GM12878 (cell line): Measurements from ENCODE around the gene HLA-A. TPM values are rescaled to one million over a fixed set of nuclear protein-coding genes. Genes with fewer than 3 reads are reported as not detected.

ENCODE experiments used
- BCL3 ChIP-seq: IDR thresholded peaks from 2 replicates; pipeline ENCODE4 v1.6.1; 2011; ENCODE audit warnings: borderline replicate concordance, low read depth, mild to moderate bottlenecking, moderate library complexity, low read length; ENCODE audit not compliant: insufficient read depth, poor library complexity, severe bottlenecking
- BMI1 ChIP-seq: fragments of 450-650 bp; IDR thresholded peaks from 2 replicates; pipeline ENCODE4 v1.6.1; 2016; ENCODE audit warnings: mild to moderate bottlenecking, moderate library complexity, borderline replicate concordance
- CREB1 ChIP-seq: IDR thresholded peaks from 2 replicates; pipeline ENCODE4 v1.6.1; 2012; ENCODE audit warnings: low read depth, mild to moderate bottlenecking, inconsistent platforms
- CREM ChIP-seq: IDR thresholded peaks from 2 replicates; pipeline ENCODE4 v1.6.1; 2014; ENCODE audit warnings: antibody characterized with exemption, low read depth
- FOXM1 ChIP-seq: IDR thresholded peaks from 2 replicates; pipeline ENCODE4 v1.6.1; 2012; ENCODE audit warnings: low read depth, mild to moderate bottlenecking, inconsistent platforms, low read length, moderate library complexity
- GATAD2B ChIP-seq: fragments of 450-650 bp; conservative IDR thresholded peaks from 2 replicates; pipeline ENCODE4 v1.6.1; 2017; ENCODE audit warnings: low read depth, mild to moderate bottlenecking, moderate library complexity
- HDAC6 ChIP-seq: fragments of 200-600 bp; sonication (generic); IDR thresholded peaks from one replicate; pipeline ENCODE4 v1.8.0; 2017; ENCODE audit warnings: antibody characterized with exemption; ENCODE audit not compliant: unreplicated experiment
- IRF4 ChIP-seq: IDR thresholded peaks from 2 replicates; pipeline ENCODE4 v1.6.1; 2011; ENCODE audit warnings: low read depth, low read length
- JUNB ChIP-seq: IDR thresholded peaks from 2 replicates; pipeline ENCODE4 v1.6.1; 2016; ENCODE audit warnings: antibody characterized with exemption, mild to moderate bottlenecking
- MLLT1 ChIP-seq: fragments of 450-650 bp; IDR thresholded peaks from 2 replicates; pipeline ENCODE4 v1.6.1; 2016; ENCODE audit warnings: mild to moderate bottlenecking
- MYC ChIP-seq: IDR thresholded peaks from 2 replicates; pipeline ENCODE4 v1.6.1; 2011; ENCODE audit warnings: mild to moderate bottlenecking, low read length, moderate library complexity, inconsistent platforms; ENCODE audit not compliant: insufficient read depth, insufficient replicate concordance, insufficient read length, severe bottlenecking
- PAX5 ChIP-seq: IDR thresholded peaks from 2 replicates; pipeline ENCODE4 v1.6.1; 2011; ENCODE audit warnings: low read depth, low read length, borderline replicate concordance
- SMAD1 ChIP-seq: fragments of 450-650 bp; IDR thresholded peaks from 2 replicates; pipeline ENCODE4 v1.6.1; 2018; ENCODE audit warnings: mild to moderate bottlenecking, low read depth; ENCODE audit not compliant: partially characterized antibody
- SMAD5 ChIP-seq: IDR thresholded peaks from 2 replicates; pipeline ENCODE4 v1.6.1; 2016; ENCODE audit warnings: antibody characterized with exemption, low read depth
- SMC3 ChIP-seq: IDR thresholded peaks from 2 replicates; pipeline ENCODE4 v1.6.1; 2011; ENCODE audit warnings: low read length, improper control_type of control experiment, borderline replicate concordance
- TBL1XR1 ChIP-seq: IDR thresholded peaks from 2 replicates; pipeline ENCODE4 v1.6.1; 2012; ENCODE audit warnings: low read depth, low read length, improper control_type of control experiment
- TCF12 ChIP-seq: IDR thresholded peaks from 2 replicates; pipeline ENCODE4 v1.6.1; 2011; ENCODE audit warnings: low read depth, mild to moderate bottlenecking, low read length
- ZNF592 ChIP-seq: fragments of 450-650 bp; IDR thresholded peaks from 2 replicates; pipeline ENCODE4 v1.6.1; 2017; ENCODE audit warnings: mild to moderate bottlenecking, moderate library complexity
- polyA plus RNA-seq, 11 experiments: library from polyadenylated mRNA; depleted of rRNA in 4 of 11; unstranded in 6 of 11; stranded (reverse) in 5 of 11; fragments of >200 nt; fragmentation: Nextera tagmentation in 4 of 11; fragmentation: Illumina TruSeq in 1 of 11; extraction: Ambion mirVana in 4 of 11; extraction: Trizol in 1 of 11; gene quantifications; 1 replicate in 1 of 11; 2 replicates in 10 of 11; pipeline versions ENCODE4 v1.2.1 to v1.2.3, GENCODE V29; 2011 to 2016; ENCODE audit warnings: inconsistent platforms in 2 of 11, missing spikeins in 2 of 11, low read depth in 1 of 11
- total RNA-seq, 4 experiments: library from RNA; depleted of rRNA in 3 of 4; stranded (reverse); fragments of >200 nt in 3 of 4; fragmentation: Illumina TruSeq in 1 of 4; extraction: Trizol in 1 of 4; gene quantifications; 2 replicates each; pipeline versions ENCODE4 v1.2.1 to v1.2.3, GENCODE V29; 2013 to 2021
- TF ChIP-seq, protein P1 (sequence below): fragments of 450-650 bp; IDR thresholded peaks from 2 replicates; pipeline ENCODE4 v1.6.1; 2017; ENCODE audit warnings: low read depth, mild to moderate bottlenecking, moderate library complexity
- TF ChIP-seq, protein P2 (sequence below): fragments of 450-650 bp; IDR thresholded peaks from 2 replicates; pipeline ENCODE4 v1.6.1; 2014; ENCODE audit warnings: mild to moderate bottlenecking

HLA-A gene
- total and polyA plus RNA-seq, 10 of the 15 experiments (the other 5 are each of a cell fraction or from before 2014, with no cell fraction given): 129 to 1,155 (median 749) TPM

DNA sequence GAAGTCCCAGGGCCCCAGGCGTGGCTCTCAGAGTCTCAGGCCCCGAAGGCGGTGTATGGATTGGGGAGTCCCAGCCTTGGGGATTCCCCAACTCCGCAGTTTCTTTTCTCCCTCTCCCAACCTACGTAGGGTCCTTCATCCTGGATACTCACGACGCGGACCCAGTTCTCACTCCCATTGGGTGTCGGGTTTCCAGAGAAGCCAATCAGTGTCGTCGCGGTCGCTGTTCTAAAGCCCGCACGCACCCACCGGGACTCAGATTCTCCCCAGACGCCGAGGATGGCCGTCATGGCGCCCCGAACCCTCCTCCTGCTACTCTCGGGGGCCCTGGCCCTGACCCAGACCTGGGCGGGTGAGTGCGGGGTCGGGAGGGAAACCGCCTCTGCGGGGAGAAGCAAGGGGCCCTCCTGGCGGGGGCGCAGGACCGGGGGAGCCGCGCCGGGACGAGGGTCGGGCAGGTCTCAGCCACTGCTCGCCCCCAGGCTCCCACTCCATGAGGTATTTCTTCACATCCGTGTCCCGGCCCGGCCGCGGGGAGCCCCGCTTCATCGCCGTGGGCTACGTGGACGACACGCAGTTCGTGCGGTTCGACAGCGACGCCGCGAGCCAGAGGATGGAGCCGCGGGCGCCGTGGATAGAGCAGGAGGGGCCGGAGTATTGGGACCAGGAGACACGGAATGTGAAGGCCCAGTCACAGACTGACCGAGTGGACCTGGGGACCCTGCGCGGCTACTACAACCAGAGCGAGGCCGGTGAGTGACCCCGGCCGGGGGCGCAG, at the start of gene HLA-A (continued):
- TF ChIP-seq HDAC6 (peak; percentile 78), BCL3 (no peak), JUNB (no peak), IRF4 (no peak), PAX5 (no peak), TBL1XR1 (no peak; the same call in 1 of the 2 replicates), ZNF592 (no peak), SMAD5 (peak; percentile 93), SMAD1 (peak; percentile 88), MLLT1 (0 out of 2 replicates have a peak, but pooled peaks have one; percentile 60), SMC3 (no peak), GATAD2B (no peak; the same call in 1 of the 2 replicates), TCF12 (no peak), BMI1 (no peak), CREM (peak; percentile 95), FOXM1 (no peak), MYC (no peak), CREB1 (peak; percentile 97)
- TF ChIP-seq, protein P1, sequence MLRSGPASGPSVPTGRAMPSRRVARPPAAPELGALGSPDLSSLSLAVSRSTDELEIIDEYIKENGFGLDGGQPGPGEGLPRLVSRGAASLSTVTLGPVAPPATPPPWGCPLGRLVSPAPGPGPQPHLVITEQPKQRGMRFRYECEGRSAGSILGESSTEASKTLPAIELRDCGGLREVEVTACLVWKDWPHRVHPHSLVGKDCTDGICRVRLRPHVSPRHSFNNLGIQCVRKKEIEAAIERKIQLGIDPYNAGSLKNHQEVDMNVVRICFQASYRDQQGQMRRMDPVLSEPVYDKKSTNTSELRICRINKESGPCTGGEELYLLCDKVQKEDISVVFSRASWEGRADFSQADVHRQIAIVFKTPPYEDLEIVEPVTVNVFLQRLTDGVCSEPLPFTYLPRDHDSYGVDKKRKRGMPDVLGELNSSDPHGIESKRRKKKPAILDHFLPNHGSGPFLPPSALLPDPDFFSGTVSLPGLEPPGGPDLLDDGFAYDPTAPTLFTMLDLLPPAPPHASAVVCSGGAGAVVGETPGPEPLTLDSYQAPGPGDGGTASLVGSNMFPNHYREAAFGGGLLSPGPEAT: peak; percentile 87
- TF ChIP-seq, protein P2, sequence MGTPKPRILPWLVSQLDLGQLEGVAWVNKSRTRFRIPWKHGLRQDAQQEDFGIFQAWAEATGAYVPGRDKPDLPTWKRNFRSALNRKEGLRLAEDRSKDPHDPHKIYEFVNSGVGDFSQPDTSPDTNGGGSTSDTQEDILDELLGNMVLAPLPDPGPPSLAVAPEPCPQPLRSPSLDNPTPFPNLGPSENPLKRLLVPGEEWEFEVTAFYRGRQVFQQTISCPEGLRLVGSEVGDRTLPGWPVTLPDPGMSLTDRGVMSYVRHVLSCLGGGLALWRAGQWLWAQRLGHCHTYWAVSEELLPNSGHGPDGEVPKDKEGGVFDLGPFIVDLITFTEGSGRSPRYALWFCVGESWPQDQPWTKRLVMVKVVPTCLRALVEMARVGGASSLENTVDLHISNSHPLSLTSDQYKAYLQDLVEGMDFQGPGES: 0 out of 2 replicates have a peak, but pooled peaks have one; percentile 10
